Activated naive CD8-positive, alpha-beta T cell treated with anti-CD3 and anti-CD28 coated beads, Interleukin-2, amount 50 U/mL, for 24 hours (primary cell): ENCODE results near the gene ZBTB4.
A peak's percentile ranks its signal among the peaks of the same experiment; 100 is the strongest.

Experiments
- ATAC-seq: fragments of 150-1000 bp; cut with Tn5 transposase; one replicate; pipeline ENCODE4 v1.10.0; 2021
- DNase-seq: peaks from one replicate; pipeline ENCODE4 v3.0.0; 2021
- H3K27ac Mint-ChIP-seq: one replicate; pipeline ENCODE4 v1.8.0; 2021; ENCODE audit warnings: mild to moderate bottlenecking, mixed read lengths
- H3K27me3 Mint-ChIP-seq: one replicate; pipeline ENCODE4 v1.8.0; 2021; ENCODE audit warnings: mixed read lengths
- H3K36me3 Mint-ChIP-seq: one replicate; pipeline ENCODE4 v1.8.0; 2021; ENCODE audit warnings: low read depth, mixed read lengths
- H3K4me1 Mint-ChIP-seq: one replicate; pipeline ENCODE4 v1.8.0; 2021; ENCODE audit warnings: mixed read lengths
- H3K4me3 Mint-ChIP-seq: one replicate; pipeline ENCODE4 v1.8.0; 2021; ENCODE audit warnings: mild to moderate bottlenecking, moderate library complexity, mixed read lengths
- H3K9me3 Mint-ChIP-seq: one replicate; pipeline ENCODE4 v1.8.0; 2021; ENCODE audit warnings: mixed read lengths

ZBTB4 gene

DNA sequence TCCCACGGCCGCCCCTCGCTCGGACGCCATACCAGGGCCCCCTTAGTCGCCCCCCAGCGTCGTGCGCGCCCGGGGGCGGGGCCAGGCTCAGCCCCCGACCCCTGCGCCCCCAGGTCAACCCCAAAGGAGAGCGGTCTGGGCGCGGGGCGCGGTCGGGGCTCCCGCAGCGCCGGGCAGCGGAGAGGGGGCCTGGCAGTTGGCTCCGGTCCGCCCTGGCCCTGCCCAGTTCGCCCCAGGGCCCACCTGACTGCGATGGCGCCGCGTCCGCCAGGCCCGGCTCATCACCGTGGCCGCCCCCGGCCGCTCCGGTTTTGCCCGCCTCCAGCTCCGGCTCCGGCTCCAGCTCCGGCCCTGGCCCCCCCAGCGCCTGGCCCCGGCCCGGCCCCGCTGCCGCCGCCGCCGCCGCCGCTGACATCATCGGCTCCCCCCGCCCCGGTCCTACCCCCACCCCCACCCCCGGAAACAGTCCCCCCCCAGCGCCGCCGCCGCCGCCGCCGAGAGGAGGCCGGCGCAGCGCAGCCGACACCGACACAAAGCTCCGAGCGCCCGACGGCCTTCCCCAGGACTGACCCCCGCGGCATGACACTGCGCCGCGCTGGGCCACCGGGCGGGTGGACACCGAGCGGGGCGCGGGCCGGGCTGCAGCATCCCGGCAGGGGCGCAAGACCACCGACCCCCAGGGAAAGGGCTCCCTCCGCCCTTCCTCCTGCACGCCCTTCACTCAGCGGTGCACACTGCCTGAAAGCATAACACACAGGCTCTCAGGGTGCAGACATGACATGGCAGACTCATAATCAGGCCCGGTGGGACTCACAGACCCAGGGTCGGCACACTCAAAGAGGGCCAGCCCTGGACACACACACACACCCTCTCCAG is at the start of gene ZBTB4:
Gene ZBTB4, minus strand, starts transcription at position 419 of the 876 bp plus-strand sequence. CDS start 12,830 bp downstream, outside the sequence.
- H3K4me1 Mint-ChIP-seq = peaks cover 72% of the 10 kb centered on the region
- H3K9me3 Mint-ChIP-seq = no peaks in the 10 kb centered on the region
- H3K27me3 Mint-ChIP-seq = peaks cover 2% of the 10 kb centered on the region
- H3K4me3 Mint-ChIP-seq = peak within 1 kb of the TSS; percentile 89
- ATAC-seq (peak; percentile 3), DNase-seq (peak; percentile 65)
- H3K27ac Mint-ChIP-seq = peak within 1 kb of the TSS; percentile 94
- peaks cover 3% of the 10 kb centered on the region for H3K36me3 Mint-ChIP-seq

- H3K27ac Mint-ChIP-seq = no peak overlapping the region
- no peak overlapping the region for H3K4me3 Mint-ChIP-seq
- no peaks in the 10 kb centered on the region for H3K9me3 Mint-ChIP-seq
- no peaks in the 10 kb centered on the region for H3K27me3 Mint-ChIP-seq
- DNase-seq = no peak
- no peaks in the 10 kb centered on the region for H3K4me1 Mint-ChIP-seq
- no peak for ATAC-seq
- peaks cover 1% of the 10 kb centered on the region for H3K36me3 Mint-ChIP-seq
Observed at GRCh38 chr17:7528842-7529241, 49.4 kb upstream of the ZBTB4 start.

DNA sequence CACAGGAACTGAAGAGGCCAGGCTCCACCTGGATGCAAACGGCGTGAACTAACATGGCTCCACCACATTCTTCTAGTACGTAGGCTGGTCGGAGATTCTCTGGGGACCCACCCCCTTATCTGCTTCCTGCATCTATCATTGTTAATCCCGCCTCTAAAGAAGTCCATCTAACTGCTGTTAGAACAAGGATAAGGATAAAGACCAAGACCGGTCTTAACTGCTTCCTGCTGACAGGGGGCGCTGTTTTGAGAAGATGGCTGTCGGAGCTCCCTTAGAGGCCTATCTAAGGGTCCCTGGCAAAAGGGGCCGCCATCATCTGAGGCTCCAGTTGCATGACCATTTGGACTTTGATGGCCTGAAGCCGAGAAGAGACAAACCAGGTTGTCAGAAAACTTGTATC is 43.6 kb upstream of the ZBTB4 start:
- ATAC-seq = peak; percentile 59
- H3K27me3 Mint-ChIP-seq = no peaks in the 10 kb centered on the region
- H3K9me3 Mint-ChIP-seq = no peaks in the 10 kb centered on the region
- peak; percentile 61 for DNase-seq
- H3K4me3 Mint-ChIP-seq = no peak overlapping the region
- H3K27ac Mint-ChIP-seq = no peak overlapping the region
- H3K36me3 Mint-ChIP-seq = no peaks in the 10 kb centered on the region
- H3K4me1 Mint-ChIP-seq = peaks cover 2% of the 10 kb centered on the region

GRCh38 chr17:7515911-7516610 is 36.6 kb upstream of the ZBTB4 start:
- no peak for DNase-seq
- Mint-ChIP-seq H3K9me3 (no peaks in the 10 kb centered on the region), H3K27me3 (no peaks in the 10 kb centered on the region), H3K4me3 (no peak overlapping the region), H3K27ac (no peak overlapping the region), H3K36me3 (peaks cover 28% of the 10 kb centered on the region), H3K4me1 (no peaks in the 10 kb centered on the region)
- no peak for ATAC-seq

- H3K9me3 Mint-ChIP-seq = no peaks in the 10 kb centered on the region
- no peaks in the 10 kb centered on the region for H3K4me1 Mint-ChIP-seq
- DNase-seq (no peak), ATAC-seq (no peak)
- peaks cover 45% of the 10 kb centered on the region for H3K36me3 Mint-ChIP-seq
- no peak overlapping the region for H3K4me3 Mint-ChIP-seq
- H3K27me3 Mint-ChIP-seq = no peaks in the 10 kb centered on the region
- H3K27ac Mint-ChIP-seq = peak overlapping the region; percentile 27
Observed at GRCh38 chr17:7513850-7514419, 34.5 kb upstream of the ZBTB4 start.

DNA sequence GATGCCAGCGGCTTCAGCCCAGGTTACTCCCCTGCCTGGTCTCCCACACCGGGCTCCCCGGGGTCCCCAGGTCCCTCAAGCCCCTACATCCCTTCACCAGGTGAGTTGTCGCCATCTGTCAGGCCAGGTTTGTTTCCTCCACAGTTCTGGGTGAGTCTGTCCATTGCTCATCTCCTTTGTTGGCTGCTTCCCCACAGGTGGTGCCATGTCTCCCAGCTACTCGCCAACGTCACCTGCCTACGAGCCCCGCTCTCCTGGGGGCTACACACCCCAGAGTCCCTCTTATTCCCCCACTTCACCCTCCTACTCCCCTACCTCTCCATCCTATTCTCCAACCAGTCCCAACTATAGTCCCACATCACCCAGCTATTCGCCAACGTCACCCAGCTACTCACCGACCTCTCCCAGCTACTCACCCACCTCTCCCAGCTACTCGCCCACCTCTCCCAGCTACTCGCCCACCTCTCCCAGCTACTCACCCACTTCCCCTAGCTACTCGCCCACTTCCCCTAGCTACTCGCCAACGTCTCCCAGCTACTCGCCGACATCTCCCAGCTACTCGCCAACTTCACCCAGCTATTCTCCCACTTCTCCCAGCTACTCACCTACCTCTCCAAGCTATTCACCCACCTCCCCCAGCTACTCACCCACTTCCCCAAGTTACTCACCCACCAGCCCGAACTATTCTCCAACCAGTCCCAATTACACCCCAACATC is 33.6 kb upstream of the ZBTB4 start:
- no peak overlapping the region for H3K27ac Mint-ChIP-seq
- H3K36me3 Mint-ChIP-seq = peaks cover 53% of the 10 kb centered on the region
- ATAC-seq = no peak
- H3K27me3 Mint-ChIP-seq = no peaks in the 10 kb centered on the region
- H3K4me3 Mint-ChIP-seq = no peak overlapping the region
- DNase-seq = no peak
- no peaks in the 10 kb centered on the region for H3K4me1 Mint-ChIP-seq
- H3K9me3 Mint-ChIP-seq = no peaks in the 10 kb centered on the region

DNA sequence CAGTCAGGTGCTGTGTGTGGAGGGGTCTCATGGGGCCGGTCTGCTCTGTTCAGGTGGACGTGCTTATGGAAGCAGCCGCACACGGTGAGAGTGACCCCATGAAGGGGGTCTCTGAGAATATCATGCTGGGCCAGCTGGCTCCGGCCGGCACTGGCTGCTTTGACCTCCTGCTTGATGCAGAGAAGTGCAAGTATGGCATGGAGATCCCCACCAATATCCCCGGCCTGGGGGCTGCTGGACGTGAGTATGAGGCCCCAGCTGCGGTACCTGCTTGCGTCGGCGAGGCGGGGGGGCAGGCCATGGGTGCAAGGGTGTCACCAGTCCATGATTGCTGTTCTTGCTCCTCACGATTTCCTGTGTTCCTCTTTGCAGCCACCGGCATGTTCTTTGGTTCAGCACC is 32.7 kb upstream of the ZBTB4 start:
- Mint-ChIP-seq H3K27ac (no peak overlapping the region), H3K4me3 (no peak overlapping the region), H3K9me3 (no peaks in the 10 kb centered on the region), H3K27me3 (no peaks in the 10 kb centered on the region), H3K36me3 (peaks cover 60% of the 10 kb centered on the region), H3K4me1 (no peaks in the 10 kb centered on the region)
- no peak for ATAC-seq
- DNase-seq = no peak

- no peak for DNase-seq
- H3K9me3 Mint-ChIP-seq = no peaks in the 10 kb centered on the region
- no peaks in the 10 kb centered on the region for H3K27me3 Mint-ChIP-seq
- ATAC-seq = no peak
- peak overlapping the region; percentile 40 for H3K27ac Mint-ChIP-seq
- H3K4me1 Mint-ChIP-seq = no peaks in the 10 kb centered on the region
- H3K36me3 Mint-ChIP-seq = peaks cover 70% of the 10 kb centered on the region
- no peak overlapping the region for H3K4me3 Mint-ChIP-seq
Observed at GRCh38 chr17:7511108-7511507, 31.7 kb upstream of the ZBTB4 start.

- H3K4me3 Mint-ChIP-seq = no peak overlapping the region
- H3K36me3 Mint-ChIP-seq = peaks cover 75% of the 10 kb centered on the region
- no peaks in the 10 kb centered on the region for H3K9me3 Mint-ChIP-seq
- H3K27me3 Mint-ChIP-seq = no peaks in the 10 kb centered on the region
- H3K4me1 Mint-ChIP-seq = no peaks in the 10 kb centered on the region
- ATAC-seq (no peak), DNase-seq (no peak)
- H3K27ac Mint-ChIP-seq = no peak overlapping the region
Observed at GRCh38 chr17:7509937-7510336, 30.5 kb upstream of the ZBTB4 start.

DNA sequence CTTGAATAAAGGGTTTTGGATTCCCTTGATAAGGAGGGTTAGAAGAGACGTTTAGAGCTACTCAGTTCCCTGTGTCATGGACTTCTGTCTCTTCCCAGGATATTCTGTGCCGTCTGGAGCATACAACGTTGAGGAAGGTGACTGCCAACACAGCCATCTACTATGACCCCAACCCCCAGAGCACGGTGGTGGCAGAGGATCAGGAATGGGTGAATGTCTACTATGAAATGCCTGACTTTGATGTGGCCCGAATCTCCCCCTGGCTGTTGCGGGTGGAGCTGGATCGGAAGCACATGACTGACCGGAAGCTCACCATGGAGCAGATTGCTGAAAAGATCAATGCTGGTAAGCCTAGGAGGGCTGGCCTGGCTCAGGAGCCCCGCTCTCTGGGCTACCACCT is 29.4 kb upstream of the ZBTB4 start:
- DNase-seq (no peak), ATAC-seq (no peak)
- Mint-ChIP-seq H3K9me3 (no peaks in the 10 kb centered on the region), H3K4me3 (no peak overlapping the region), H3K27me3 (no peaks in the 10 kb centered on the region), H3K27ac (no peak overlapping the region), H3K4me1 (no peaks in the 10 kb centered on the region), H3K36me3 (peaks cover 73% of the 10 kb centered on the region)

GRCh38 chr17:7508145-7508544 is 28.7 kb upstream of the ZBTB4 start:
- Mint-ChIP-seq H3K4me3 (no peak overlapping the region), H3K4me1 (no peaks in the 10 kb centered on the region), H3K9me3 (no peaks in the 10 kb centered on the region), H3K36me3 (peaks cover 76% of the 10 kb centered on the region), H3K27ac (no peak overlapping the region), H3K27me3 (no peaks in the 10 kb centered on the region)
- DNase-seq (no peak), ATAC-seq (no peak)

- no peak overlapping the region for H3K27ac Mint-ChIP-seq
- DNase-seq = no peak
- no peaks in the 10 kb centered on the region for H3K4me1 Mint-ChIP-seq
- ATAC-seq = no peak
- no peaks in the 10 kb centered on the region for H3K9me3 Mint-ChIP-seq
- H3K27me3 Mint-ChIP-seq = no peaks in the 10 kb centered on the region
- no peak overlapping the region for H3K4me3 Mint-ChIP-seq
- H3K36me3 Mint-ChIP-seq = peaks cover 77% of the 10 kb centered on the region
Observed at GRCh38 chr17:7503521-7503920, 24.1 kb upstream of the ZBTB4 start.

DNA sequence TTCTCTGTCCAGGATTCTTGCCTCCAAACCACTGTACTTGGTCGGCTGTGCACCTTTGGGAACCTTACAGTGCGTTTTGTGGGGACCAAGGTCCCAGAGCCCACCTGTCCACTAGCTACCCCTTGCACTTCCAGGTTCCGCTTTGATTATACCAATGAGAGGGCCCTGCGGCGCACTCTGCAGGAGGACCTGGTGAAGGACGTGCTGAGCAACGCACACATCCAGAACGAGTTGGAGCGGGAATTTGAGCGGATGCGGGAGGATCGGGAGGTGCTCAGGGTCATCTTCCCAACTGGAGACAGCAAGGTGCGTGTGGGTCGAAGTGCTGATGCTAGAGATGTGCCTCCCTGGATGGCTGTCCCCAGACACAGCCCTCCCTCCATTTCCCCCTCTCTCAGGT is 23.6 kb upstream of the ZBTB4 start:
- Mint-ChIP-seq H3K9me3 (no peaks in the 10 kb centered on the region), H3K27me3 (no peaks in the 10 kb centered on the region), H3K4me3 (no peak overlapping the region), H3K27ac (no peak overlapping the region), H3K4me1 (no peaks in the 10 kb centered on the region), H3K36me3 (peaks cover 76% of the 10 kb centered on the region)
- no peak for ATAC-seq
- DNase-seq = no peak

DNA sequence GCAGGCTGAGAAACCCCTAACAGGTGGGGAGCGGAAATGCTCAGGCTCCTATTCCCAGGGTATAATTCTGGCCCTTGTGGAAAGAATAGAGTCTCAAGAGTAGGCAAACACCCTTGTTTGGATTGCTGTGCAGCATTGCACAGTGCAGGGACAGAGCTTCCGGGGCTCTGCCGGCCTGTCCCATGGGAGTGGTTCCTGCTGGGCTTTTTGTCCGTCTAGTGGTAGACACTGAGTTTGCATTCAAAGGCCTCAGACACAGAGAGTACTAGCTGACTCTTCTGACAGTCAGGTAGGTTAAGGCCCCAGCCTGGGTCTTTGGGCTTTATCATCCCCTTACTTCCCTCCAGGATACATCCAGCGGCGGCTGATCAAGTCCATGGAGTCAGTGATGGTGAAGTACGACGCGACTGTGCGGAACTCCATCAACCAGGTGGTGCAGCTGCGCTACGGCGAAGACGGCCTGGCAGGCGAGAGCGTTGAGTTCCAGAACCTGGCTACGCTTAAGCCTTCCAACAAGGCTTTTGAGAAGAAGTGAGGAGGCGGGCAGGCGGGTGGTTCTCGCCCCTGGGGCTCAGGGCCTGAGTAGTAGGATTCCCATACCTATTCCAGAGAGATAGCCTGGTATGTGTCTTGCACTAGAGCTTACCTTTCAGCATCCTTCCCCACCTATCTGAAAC is 22.9 kb upstream of the ZBTB4 start:
- Mint-ChIP-seq H3K27me3 (no peaks in the 10 kb centered on the region), H3K9me3 (no peaks in the 10 kb centered on the region), H3K4me3 (no peak overlapping the region), H3K4me1 (no peaks in the 10 kb centered on the region), H3K27ac (no peak overlapping the region), H3K36me3 (peaks cover 77% of the 10 kb centered on the region)
- DNase-seq = no peak
- ATAC-seq = no peak
